Epidermal melanocyte (primary cell): Measurements from ENCODE around the gene PDE2A.

Source experiments
- DNase-seq: peaks from one replicate; pipeline ENCODE4 v3.0.0; 2011; ENCODE audit warnings: low spot score; ENCODE audit not compliant: insufficient read length

PDE2A gene

DNA sequence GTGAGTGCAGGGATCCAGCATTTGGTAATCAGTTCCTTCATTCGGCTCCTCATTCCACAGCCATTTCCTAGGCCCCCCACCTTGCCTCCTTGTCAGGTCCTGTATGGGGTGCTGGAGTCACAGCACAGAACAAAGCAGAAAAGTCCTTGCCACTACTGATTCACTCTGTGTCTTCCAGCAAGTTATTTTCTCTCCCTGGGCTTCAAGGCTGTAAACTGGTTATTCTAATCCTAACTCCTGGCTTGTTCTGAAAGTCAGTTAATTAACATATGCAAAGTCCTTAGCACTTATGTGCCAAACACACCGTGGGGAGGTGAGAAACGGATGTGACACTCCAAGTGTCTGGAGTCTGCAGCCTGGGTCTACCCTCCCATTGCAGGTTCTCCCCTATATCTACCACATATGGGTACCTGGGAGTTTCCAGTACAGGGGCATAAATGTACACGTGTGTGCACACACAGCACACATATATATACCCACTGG is 30.6 kb upstream of the PDE2A start:
- DNase-seq = no peak

DNA sequence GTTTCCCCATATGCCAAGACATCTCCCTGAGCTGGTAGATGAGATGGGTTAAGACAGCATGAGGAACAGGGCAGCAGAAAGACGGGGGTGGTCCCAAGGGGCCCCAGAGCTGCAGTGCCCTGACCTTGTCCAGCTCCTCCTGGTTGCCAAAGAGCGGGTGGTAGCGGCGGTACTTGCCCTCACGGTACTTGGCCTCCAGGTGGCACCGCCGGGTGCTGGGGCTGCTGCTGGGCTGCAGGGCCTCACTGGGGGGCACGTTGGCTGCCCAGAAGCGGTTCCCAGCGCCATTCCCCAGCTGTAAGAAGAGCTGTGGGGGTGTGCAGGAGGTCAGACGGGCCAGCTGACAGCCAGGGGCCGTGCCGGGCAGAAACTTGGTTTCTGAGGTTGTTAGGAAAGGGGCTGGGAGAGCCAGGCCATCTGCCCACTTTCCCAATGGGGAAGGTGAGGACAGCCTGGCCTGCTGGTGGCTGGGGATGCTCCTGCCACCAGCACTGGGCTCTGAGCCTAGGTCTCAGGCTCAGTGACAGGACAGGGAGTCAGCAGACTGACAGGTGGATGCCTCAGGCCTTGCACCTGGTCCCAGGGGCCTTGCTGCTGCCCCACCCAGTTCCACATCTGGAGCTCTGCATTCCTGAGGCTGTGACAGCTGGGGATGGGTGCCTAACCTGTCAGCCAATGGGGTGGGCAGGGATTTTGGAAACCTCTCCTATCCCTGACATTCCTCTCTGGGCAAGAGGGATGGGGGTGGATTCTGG is 30.0 kb upstream of the PDE2A start:
- no peak for DNase-seq

DNA sequence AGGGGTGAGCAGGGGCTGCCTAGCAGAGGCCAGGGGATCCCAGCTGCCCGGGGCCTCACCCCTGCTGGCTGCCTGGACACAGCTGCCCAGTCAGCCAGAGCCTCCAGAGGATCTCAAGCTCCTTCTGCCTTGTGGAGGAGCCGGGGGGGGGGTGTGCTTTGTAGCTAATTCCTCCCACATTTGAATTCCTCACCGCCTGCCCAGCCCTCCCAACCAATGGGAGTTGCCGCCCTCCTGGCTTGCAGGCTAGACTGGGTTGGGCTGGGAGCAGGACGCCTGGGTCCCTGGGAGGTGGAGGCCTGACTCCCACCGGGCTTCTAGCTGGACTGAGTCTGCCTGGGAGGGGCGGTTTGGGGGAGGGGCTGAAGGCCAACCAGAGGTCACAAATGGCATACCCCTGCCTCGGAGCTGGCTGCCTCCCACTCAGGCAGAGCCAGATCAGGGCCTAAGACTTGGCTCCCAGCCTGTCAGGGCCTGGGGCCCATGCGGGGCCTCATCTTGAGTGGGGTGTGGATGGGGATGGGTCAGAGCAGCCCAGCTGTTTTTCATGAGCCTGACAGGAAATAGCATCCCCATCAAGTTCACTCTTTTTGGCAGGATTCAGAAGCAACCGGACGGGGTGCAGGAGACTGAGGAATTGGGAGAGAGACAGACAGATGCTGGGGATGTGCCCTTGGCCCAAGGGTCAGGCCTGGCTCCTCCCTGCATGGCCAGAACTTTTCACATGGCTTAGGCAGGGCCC is 29.2 kb upstream of the PDE2A start:
- peak; percentile 79 for DNase-seq

DNA sequence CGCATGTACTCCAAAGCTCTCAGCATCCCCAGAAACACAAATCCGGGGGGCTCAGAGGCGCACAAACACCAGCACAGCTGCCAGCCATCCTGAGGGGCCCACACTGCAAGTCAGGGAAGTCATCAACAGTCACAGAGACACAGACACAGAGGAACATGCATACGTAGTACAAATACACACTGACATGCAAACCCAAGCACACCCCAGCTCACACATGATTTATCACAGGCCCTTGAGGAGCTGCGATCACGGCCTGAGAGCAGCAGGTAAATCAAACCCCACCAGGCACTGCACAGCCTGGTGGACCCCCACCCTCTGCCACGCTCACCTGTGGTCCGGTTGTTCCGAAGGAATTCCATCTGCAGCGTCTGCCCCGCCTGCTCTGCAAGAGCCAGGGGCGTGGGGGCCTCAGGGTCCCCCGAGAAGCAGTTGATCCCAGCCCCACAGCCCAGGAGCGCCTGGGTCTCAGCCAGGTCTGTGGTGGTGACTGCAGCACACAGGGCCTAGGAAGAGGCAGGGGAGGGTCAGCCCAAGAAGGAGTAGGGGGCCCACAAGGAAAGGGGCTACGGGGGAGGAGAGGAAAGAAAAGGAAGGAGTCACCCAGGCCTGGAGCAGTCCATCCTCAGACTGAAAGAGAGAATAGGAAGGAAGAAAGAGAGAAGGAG is 28.5 kb upstream of the PDE2A start:
- no peak for DNase-seq

DNA sequence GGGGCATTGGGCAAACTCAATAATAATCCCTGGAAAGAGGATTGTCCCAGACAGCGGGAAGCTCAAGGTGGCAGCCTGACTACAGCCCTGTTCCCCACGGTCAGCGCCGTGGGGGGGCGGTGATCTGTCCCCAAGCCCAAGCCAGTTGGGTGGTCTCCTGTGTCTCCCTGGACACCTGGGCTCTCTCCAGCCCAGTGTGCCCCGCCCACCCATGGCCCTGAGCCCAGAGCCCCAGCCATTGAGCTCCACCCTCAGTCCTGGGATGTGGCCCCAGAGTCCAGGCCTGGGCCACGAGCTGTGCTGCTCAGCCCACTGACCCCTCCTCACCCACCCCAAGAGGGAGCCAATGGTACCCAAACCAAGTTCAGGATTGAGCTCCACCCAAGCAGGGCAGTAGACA is 27.9 kb upstream of the PDE2A start:
- no peak for DNase-seq

DNA sequence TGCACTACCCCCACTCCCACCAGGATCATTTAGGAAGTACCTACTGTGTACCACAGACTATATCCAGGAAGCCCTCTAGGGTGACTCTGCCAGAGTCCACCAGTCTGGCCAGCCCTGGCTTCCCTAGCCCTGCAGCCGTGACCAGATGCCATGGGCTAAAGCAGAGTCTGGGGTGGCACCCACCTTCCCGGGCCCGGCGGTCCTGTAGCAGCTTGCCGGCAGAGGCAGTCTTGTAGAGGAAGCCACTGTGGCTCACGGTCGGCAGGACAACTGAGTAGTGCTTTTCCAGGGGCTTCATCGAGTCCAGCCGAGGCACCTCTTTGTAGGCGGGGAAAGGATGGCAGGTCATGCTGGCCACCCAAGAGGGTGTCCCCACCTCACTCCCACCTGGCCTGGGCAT is 27.2 kb upstream of the PDE2A start:
- no peak for DNase-seq

DNA sequence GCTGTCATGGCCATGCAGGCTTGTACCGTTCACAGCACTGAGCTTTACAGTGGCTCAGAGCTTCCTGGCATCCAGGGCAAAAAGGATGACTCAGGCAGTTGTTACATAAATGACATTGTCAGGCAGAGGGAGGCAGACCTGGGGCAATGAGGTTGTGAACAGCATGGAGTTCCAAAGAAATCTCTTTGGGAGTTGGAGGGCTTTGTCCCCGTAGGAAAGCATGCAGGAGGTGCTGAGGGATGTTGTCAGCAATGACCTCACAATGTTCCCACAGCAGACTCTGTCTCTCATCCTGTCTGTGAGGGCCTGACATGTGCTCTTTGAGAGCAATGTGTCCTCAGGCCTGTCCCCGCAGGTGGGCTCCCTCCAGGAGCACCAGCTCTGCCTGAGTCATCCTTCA is 25.9 kb upstream of the PDE2A start:
- DNase-seq = no peak

DNA sequence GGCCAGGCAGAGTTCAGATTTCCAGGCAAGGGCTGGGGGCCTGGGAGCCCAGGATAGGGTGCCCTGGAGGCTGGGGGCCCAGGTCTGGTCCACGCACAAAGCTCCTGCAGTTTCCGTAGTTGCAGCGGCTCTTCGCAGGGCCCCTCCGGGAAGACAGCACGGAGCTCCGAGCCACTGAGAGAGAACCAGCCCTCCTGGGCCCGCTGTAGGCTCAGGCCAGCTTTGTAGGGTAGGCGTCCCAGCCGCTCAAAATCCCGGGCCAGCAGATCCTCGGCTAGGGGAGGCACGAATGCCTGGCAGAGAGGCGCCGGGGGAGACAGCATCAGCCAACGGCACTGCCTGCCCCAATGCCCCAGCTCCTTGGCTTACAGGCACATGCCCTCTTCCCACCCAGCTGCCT is 23.6 kb upstream of the PDE2A start:
- no peak for DNase-seq

DNA sequence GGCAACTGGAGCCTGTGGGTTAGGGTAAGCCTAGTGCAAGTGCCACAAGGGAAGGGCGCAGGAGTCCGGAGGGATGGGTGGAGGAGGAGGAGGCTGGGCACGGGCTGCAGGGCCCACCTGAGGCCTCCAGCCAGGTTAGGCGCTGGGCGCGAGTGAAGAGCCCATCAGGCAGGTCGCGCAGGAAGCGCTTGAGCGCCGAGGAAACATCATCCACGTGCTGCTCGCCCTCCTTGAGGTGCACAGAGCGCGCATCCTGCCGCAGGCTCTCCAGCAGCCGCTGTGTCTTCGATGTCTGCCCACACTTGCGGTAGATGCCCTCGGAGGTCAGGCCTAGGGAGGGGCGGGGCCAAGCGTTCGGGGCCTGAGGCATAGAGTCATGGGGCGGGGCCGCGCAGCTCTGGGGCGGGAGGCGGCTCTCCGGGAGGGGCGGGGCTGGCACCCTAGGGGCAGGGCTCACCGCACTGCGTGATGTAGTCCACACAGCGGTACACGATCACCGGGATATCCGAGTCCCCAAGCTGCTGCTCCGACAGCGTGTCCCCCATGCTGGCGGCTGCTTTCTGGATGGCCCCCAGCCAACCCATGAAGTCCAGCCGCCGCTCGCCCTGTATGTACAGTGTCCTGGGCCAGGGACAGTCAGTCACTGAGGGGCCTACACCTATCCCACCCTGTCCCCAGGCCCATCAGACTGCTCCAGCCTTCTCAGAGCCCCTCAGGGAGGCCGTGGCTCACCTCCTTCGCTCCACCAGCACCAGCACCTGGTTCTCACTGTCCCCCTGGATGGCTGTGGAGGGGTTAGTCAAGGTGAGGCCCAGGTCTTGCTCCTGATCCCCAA is 22.9 kb upstream of the PDE2A start:
- no peak for DNase-seq

DNA sequence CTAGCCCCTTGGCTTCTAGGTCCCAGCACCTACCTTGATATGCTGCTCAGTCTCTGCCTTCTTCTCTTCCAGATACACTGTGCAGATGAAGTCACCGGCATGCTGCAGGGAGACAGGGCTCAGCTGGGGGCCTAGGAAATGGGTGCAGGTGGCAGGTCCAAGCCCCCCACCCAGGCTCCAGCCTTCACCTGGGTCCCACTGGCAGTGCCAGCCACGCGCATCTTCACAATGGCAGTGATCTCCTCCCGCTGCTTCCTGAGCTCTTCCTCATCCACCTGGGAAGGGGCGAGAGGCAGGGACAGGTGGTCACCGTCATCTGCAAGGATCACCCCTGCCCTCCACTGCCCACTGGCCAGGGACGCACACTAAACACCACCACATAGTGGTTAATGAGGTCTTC is 21.1 kb upstream of the PDE2A start:
- DNase-seq = no peak

DNA sequence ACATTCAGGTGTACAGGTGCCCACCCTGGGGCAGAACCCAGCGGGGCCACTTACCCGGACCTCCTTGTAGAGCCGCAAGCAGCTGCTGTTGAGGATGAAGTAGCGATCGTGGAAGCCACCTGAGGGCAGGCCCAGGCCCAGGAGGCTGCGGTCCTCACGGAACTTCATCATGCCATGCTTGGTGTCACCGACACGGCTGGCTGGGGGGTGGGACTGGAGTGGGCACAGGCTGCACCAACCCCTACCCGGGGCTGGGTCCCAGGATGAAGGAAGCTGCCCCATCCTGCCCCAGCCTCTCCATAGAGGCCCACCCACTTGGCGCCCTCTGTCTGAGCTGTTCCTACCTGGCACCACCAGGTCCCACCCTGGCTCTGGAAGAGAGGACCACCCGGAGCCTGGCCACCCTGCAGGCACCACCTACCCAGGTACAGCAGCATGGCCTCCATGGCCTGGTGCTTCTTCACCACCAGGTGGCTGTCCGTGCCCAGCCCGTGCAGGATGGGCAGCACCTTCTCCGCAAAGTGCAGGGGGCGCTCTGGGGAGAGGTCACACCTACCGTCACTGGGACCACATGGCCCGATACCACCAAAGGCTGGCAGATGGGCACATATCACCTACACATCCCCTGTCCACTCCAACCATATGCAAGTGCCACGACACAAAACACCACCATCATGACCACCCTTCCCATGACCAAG is 19.2 kb upstream of the PDE2A start:
- DNase-seq = no peak

DNA sequence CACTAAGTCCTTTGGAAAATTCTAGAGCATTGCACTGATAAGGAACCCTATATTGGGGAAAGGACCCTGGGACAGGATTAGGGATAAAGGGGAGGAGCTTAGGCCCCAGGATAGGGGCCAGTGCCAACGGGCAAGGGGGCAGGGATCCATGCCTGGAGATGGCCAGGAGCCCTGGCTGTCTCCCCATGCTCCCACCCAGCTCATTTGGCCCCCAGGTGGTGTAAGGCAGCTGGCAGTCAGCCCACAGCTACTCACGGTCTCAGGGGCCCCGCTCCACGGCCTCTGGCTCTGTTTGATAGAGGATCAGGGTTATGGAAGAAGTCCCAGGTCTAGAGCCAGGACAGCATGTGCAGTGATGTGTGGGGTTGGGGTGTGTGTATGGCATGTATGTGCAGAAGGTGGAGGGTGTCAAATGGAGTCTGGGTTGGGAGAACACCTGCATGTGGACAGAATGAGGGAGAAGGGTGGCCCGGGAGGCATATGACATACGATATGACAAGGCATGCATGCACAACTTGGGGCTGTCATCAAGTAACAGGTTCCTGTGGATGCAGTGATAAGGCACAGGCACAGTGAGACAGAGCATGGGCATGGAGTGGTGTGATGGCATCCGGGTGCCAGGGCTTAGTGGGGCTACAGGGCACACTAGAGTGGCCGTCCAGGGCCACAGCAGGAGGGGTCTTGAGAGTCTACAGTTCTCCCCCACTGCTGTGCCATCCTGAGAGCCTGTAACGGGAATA is 18.4 kb upstream of the PDE2A start:
- no peak for DNase-seq

DNA sequence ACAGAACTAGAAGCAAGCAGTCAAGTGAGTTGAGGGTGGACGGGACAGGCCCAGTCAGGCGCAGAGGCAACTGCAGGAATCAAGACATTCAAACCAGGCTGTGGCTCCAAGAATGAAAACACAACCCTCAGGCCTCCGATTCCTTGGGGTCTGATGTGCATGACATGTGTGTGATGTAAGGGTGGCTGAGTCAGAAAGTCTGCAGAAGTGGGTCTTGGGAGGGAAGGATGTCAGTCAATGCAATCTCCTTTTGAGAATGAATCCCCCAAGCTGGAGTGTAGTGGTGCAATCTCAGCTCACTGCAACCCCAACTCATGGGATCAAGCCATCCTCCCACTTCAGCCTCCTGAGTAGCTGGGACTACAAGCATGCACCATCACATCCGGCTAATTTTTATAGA is 15.9 kb upstream of the PDE2A start:
- no peak for DNase-seq

DNA sequence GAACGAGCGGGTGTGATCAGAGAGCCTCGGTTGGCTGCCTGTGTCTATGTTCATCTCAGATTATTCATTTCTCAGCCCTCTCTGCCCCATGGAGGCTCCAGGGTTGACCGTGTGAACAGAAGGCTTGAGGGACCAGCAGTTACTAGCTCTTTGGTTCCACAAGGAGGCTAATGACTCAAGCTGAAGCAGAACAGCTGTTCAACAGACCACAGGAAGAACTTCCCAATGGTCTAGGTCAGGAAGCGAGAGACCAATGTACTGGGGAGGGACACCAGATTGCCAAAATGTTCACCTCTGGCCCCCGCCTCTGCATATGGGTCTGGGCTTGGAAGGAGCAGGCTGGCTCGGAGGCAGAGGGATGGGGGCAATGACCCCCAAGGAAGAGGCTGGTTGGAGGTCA is 14.7 kb upstream of the PDE2A start:
- DNase-seq = no peak

DNA sequence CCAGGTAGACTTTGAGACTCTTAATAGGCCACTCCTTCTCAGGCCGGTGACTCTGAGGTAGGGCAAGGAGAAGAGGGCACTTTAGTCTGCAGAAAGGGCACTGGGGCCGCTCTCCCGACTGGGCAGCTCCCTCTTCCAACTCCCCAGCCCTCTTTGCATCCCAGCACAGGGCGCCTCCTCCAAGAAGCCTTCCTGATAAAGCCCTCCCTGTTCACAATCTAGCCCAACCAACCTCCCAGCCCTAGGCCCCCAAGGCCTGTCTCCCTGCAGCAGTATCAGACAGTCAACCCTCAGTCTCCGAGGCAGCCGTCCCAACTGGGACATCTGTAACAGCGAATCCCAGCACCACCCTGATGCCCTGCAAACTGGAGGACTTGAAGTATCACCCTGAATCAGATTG is 14.3 kb upstream of the PDE2A start:
- no peak for DNase-seq

DNA sequence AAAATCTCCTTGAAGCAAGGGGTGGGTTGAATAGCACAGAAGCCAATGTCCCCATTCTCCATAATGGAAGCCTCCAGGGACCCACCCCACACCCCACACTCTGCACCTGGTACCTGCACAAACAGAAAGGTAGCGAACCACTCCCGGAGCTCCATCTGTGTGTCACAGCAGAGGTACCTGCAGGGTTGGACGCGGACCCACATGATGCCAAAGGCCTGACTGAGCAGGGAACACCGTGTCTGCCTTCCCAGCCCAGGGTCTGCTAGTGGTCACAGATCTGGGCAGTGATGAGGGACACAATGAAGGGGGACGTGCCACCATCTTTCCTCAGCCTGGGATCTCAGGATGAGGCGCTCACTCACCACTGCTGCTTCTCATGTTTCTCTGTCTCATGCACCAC is 13.1 kb upstream of the PDE2A start:
- no peak for DNase-seq

DNA sequence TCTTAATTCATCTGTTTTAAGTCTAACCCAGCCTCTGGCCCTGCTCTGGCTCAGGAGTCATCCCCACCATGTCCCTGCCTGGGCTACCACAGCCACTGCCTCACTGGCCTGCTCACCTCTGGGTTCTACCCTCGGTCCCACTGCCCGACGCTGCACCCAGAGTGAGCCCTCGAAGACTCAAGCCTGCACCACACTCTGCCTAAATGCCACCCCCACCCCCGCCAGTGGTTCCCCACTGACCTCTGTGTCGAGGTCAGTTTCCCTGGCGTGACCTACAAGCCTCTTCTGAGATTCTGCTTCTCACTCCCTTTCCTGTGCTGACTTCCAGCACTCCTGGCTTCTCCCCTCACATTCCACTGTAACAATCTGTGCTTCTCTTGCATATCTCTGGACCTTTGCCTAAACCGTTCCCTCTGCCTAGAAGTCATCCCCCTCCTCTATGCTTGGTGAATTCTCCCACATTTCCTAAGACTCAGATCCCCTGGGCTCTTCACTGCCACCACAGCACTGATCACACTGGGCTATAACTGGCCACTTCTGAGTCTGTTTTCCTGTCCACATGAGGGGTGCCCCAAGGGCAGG is 12.5 kb upstream of the PDE2A start:
- DNase-seq = no peak

DNA sequence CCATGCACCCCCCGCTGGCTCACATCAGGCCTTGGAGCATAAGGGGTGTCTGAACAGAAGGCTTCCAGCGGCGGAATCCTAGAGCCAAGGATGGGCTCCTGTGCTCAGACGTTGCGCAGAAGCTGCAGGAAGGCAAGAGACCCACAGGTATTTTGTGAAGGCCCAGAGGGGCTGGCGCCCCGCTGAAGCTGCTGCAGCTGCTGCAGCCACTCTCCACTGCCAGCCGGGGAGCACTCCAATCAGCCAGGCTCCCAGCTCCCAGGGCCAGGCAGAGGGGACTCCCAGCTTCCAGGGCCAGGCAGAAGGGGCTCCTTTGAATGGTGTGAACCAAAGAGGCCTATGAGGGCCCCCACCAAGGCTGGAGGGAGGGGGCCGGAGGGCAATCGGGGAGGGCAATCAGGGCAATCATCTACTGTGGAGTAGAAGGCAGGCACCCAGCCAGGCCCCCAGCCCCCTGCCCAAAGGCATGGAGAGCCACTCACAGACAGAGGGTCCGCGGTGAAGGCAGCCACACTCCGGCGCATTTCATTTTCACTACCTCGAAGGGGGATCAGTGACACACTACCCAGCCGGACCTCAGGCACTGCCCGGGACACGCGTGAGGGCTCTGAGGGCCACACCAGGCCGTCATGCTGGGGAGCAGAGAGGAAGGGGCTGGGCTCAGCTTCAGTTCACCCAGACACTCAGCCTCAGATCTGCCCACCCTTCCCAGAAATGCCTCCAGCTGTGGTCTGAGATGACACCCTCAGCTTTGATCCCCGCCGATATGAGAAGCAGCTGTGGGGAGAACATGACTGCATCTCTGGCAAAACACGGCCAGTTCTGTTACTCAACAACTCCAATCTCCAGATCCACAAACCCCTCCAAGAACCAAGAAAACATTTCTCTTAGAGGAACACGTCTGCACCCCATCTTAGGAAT is 11.6 kb upstream of the PDE2A start:
- no peak for DNase-seq
